Activated CD8-positive, alpha-beta T cell treated with anti-CD3 and anti-CD28 coated beads, Interleukin-2, amount 10 ng/mL, durations not matched to agents 7 days and 5 days (primary cell): ENCODE results near the gene PRIMPOL. TPM values are rescaled to one million over a fixed set of nuclear protein-coding genes. Genes with fewer than 3 reads are reported as not detected.
A peak's percentile ranks its signal among the peaks of the same experiment; 100 is the strongest.
"Not testable (repeated sequence)": the region's sequence is repeated elsewhere in the genome, so short reads cannot be mapped to it uniquely, and the experiment has no call there.

ENCODE experiments used
- ATAC-seq: fragments of 150-1000 bp; cut with Tn5 transposase; one replicate; pipeline ENCODE4 v1.10.0; 2021; ENCODE audit warnings: moderate library complexity
- CTCF ChIA-PET: fragments of 350-600 bp; sonication (Branson Sonifier 250); formaldehyde crosslinking; loops from one replicate; lab custom pipeline; 2021; ENCODE audit warnings: antibody characterized with exemption; lab: Charles Lee
- POLR2A ChIA-PET: fragments of 350-600 bp; sonication (Branson Sonifier 250); formaldehyde crosslinking; loops from one replicate; lab custom pipeline; 2021; ENCODE audit warnings: antibody characterized with exemption; lab: Charles Lee
- DNase-seq: peaks from one replicate; pipeline ENCODE4 v3.0.0-alpha.2; 2020
- H3K27ac Mint-ChIP-seq: one replicate; pipeline ENCODE4 v1.8.0; 2021; ENCODE audit warnings: mild to moderate bottlenecking, mixed read lengths
- H3K27me3 Mint-ChIP-seq: one replicate; pipeline ENCODE4 v1.8.0; 2021; ENCODE audit warnings: low read depth, mixed read lengths
- H3K36me3 Mint-ChIP-seq: one replicate; pipeline ENCODE4 v1.8.0; 2021; ENCODE audit warnings: low read depth, mixed read lengths
- H3K4me1 Mint-ChIP-seq: one replicate; pipeline ENCODE4 v1.8.0; 2021; ENCODE audit warnings: low read depth, mixed read lengths
- H3K4me3 Mint-ChIP-seq: one replicate; pipeline ENCODE4 v1.8.0; 2021; ENCODE audit warnings: mild to moderate bottlenecking, mixed read lengths
- H3K9me3 Mint-ChIP-seq: one replicate; pipeline ENCODE4 v1.8.0; 2022; ENCODE audit warnings: mixed read lengths; ENCODE audit not compliant: insufficient read depth
- total RNA-seq, 2 experiments: library from RNA; stranded (reverse); gene quantifications; one replicate each; pipeline ENCODE4 v1.2.3, GENCODE V29; 2021

PRIMPOL gene, protein sequence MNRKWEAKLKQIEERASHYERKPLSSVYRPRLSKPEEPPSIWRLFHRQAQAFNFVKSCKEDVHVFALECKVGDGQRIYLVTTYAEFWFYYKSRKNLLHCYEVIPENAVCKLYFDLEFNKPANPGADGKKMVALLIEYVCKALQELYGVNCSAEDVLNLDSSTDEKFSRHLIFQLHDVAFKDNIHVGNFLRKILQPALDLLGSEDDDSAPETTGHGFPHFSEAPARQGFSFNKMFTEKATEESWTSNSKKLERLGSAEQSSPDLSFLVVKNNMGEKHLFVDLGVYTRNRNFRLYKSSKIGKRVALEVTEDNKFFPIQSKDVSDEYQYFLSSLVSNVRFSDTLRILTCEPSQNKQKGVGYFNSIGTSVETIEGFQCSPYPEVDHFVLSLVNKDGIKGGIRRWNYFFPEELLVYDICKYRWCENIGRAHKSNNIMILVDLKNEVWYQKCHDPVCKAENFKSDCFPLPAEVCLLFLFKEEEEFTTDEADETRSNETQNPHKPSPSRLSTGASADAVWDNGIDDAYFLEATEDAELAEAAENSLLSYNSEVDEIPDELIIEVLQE
- 10 to 100 TPM; 24.9 to 26.9 TPM for total RNA-seq

DNA sequence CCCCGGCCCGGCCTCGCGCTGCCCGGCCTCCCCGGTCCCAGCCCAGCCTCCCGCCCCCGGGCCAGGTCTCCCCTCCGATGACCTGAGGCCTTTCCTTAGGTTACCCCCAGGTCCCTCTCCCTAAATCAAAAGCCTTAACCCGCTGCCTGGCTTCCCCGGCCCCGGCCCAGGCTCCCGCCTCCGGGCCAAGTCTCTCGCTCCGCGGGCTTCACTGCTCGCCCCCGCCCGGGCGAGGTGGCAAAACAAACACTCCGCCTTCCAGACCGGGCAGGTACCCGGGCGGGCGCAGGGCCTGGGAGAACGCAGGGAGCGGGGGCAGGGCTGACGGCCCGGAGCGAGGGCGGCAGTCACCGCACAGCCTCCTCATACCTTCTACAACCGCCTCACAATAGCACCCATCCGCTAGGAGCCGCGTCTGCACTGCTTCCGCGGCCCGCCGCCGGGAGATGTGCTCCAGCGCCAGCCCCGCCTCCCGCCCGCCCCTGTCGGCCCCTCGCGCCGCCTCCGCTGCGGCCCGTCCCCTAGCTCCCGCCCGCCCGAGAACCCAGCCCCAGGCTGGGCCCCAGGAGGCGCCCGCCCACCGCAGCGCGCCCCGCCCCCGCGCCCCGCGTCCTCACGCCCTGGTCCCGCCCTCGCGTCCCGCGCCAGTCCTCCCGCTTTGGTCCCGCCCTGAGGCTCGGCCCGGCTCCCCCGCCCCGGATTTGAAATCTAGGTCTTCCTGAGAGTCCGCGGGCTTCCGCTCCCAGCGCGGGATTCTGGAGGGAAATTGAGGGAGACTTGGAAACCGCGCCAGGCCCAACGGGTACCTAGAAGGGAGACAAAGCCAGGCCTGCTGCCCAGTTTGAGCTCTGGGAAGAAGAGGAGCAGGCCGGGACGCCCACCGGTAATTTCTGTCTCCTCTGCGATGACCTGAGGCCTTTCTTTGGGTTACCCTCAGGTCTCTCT, at the start of gene PRIMPOL, which contains the start of gene CASP3:
Gene PRIMPOL (plus strand): TSS at position 713 of the 945 bp plus-strand sequence. CDS start 7,403 bp downstream, outside the sequence.
Gene CASP3 (minus strand): TSS at position 422 of the 945 bp plus-strand sequence. CDS start 10,994 bp downstream, outside the sequence.
- H3K27ac Mint-ChIP-seq: peak within 1 kb of the TSS; percentile 88
- H3K9me3 Mint-ChIP-seq: no peaks in the 10 kb centered on the region
- POLR2A ChIA-PET: interaction anchor here (0.5 to 4.0 kb wide), 21 partner anchors 10 to 904 kb away, joined by 3 to 29 read pairs (median 5); partner anchors contain the start of genes CENPU and IRF2
- peak; percentile 92 for ATAC-seq
- peaks cover 51% of the 10 kb centered on the region for H3K4me1 Mint-ChIP-seq
- CTCF ChIA-PET: interaction anchor here (0.9 to 4.3 kb wide), 10 partner anchors 13 to 385 kb away, joined by 3 to 27 read pairs (median 5); partner anchors contain the start of gene CENPU
- peak within 1 kb of the TSS; percentile 89 for H3K4me3 Mint-ChIP-seq
- H3K27me3 Mint-ChIP-seq: no peaks in the 10 kb centered on the region
- peak; percentile 96 for DNase-seq
- H3K36me3 Mint-ChIP-seq: peaks cover 45% of the 10 kb centered on the region

DNA sequence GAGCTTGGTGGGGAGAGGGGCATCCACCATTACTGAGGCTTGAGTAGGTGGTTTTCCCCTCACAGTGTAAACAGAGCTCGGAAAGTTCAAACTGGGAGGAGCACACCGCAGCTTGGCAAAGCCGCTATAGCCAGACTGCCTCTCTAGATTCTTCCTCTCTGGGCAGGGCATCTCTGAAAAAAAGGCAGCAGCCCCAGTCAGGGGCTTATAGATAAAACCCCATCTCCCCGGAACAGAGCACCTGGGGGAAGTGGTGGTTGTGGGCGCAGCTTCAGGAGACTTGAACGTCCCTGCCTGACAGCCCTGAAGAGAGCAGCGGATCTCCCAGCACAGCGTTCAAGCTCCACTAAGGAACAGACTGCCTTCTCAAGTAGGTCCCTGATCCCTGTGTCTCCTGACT, 48.6 kb upstream of the PRIMPOL start:
- H3K27ac Mint-ChIP-seq: peak overlapping the region; percentile 64
- H3K27me3 Mint-ChIP-seq: peaks cover 14% of the 10 kb centered on the region
- H3K4me3 Mint-ChIP-seq: peak overlapping the region; percentile 22
- ATAC-seq: peak; percentile 69
- H3K36me3 Mint-ChIP-seq: peaks cover 12% of the 10 kb centered on the region
- CTCF ChIA-PET, POLR2A ChIA-PET: not testable (repeated sequence)
- H3K4me1 Mint-ChIP-seq: peaks cover 32% of the 10 kb centered on the region
- peak; percentile 59 for DNase-seq
- peaks cover 27% of the 10 kb centered on the region for H3K9me3 Mint-ChIP-seq

DNA sequence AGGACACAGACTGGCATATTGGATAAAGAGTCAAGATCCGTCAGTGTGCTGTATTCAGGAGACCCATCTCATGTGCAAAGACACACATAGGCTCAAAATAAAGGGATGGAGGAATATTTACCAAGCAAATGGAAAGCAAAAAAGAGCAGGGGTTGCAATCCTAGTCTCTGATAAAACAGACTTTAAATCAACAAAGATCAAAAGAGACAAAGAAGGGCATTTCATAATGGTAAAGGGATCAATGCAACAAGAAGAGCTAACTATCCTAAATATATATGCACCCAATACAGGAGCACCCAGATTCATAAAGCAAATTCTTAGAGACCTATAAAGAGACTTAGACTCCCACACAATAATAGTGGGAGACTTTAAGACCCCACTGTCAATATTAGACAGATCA, 46.7 kb upstream of the PRIMPOL start:
- CTCF ChIA-PET, H3K27ac Mint-ChIP-seq, ATAC-seq, DNase-seq, H3K4me3 Mint-ChIP-seq, POLR2A ChIA-PET: not testable (repeated sequence)
- Mint-ChIP-seq H3K9me3 (peaks cover 29% of the 10 kb centered on the region), H3K36me3 (peaks cover 14% of the 10 kb centered on the region), H3K4me1 (peaks cover 32% of the 10 kb centered on the region), H3K27me3 (peaks cover 22% of the 10 kb centered on the region)

DNA sequence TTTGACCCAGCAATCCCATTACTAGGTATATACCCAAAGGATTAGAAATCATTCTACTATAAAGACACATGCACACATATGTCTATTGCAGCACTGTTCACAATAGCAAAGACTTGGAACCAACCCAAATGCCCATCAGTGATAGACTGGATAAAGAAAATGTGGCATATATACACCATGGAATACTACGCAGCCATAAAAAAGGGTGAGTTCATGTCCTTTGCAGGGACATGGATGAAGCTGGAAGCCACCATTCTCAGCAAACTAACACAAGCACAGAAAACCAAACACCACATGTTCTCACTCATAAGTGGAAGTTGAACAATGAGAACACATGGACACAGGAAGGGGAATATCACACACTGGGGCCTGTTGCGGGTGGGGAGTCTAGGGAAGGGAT, 42.1 kb upstream of the PRIMPOL start:
- H3K4me1 Mint-ChIP-seq, H3K27ac Mint-ChIP-seq, CTCF ChIA-PET, DNase-seq, H3K4me3 Mint-ChIP-seq, ATAC-seq, POLR2A ChIA-PET: not testable (repeated sequence)
- H3K9me3 Mint-ChIP-seq: peaks cover 29% of the 10 kb centered on the region
- peaks cover 18% of the 10 kb centered on the region for H3K27me3 Mint-ChIP-seq
- peaks cover 14% of the 10 kb centered on the region for H3K36me3 Mint-ChIP-seq

DNA sequence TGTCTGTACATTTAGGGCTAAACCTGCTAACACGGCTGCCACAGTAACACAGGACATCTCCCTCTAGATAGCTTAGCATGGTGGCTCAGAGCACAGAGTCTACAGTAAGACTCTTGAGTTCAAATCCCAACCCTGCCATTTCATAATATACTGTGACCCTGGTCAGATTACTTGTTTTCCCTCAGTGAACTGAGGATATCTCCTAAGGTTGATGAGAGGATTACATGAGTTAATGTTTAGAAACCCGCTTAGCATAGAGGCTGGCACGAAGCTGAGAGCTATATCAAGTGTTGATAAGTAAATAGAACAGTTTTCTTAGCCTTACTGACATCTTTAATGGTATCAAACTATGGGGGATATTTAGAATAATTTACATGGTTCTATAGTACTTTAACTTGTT, 37.5 kb upstream of the PRIMPOL start:
- ChIA-PET POLR2A (no interaction called here), CTCF (interaction anchor here (1.0 kb wide), 1 partner anchor 12 kb away, joined by 3 read pairs; no protein-coding TSS in a partner anchor)

DNA sequence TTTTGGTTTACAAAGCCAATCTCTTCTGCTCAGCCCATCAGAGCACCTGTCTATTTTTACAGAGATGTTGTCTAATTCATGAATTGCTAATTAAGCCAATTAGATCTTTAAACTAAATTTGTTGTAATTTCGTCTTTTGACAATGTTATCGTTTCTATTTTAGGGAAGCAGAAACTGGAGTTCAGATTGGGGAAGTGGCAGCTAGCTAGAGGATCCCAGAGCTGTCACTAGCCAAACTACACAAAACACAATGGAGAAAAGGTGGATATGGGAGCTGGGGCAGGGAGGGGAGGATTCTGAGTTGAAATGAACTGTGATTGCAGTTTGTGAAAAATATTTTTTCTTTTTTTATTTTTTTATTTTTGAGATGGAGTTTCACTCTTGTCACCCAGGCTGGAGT, 36.1 kb upstream of the PRIMPOL start:
- ATAC-seq (no peak), DNase-seq (no peak)
- POLR2A ChIA-PET: no interaction called here
- H3K27me3 Mint-ChIP-seq: no peaks in the 10 kb centered on the region
- CTCF ChIA-PET: no interaction called here
- peaks cover 4% of the 10 kb centered on the region for H3K9me3 Mint-ChIP-seq
- H3K27ac Mint-ChIP-seq: no peak overlapping the region
- no peak overlapping the region for H3K4me3 Mint-ChIP-seq
- peaks cover 8% of the 10 kb centered on the region for H3K36me3 Mint-ChIP-seq
- no peaks in the 10 kb centered on the region for H3K4me1 Mint-ChIP-seq

More for the DNA sequence above, 37.5 kb upstream of the PRIMPOL start:
- H3K9me3 Mint-ChIP-seq: peaks cover 4% of the 10 kb centered on the region
- DNase-seq: no peak
- no peak for ATAC-seq
- H3K27me3 Mint-ChIP-seq: no peaks in the 10 kb centered on the region
- H3K27ac Mint-ChIP-seq: no peak overlapping the region
- peaks cover 8% of the 10 kb centered on the region for H3K36me3 Mint-ChIP-seq
- no peaks in the 10 kb centered on the region for H3K4me1 Mint-ChIP-seq
- H3K4me3 Mint-ChIP-seq: no peak overlapping the region

DNA sequence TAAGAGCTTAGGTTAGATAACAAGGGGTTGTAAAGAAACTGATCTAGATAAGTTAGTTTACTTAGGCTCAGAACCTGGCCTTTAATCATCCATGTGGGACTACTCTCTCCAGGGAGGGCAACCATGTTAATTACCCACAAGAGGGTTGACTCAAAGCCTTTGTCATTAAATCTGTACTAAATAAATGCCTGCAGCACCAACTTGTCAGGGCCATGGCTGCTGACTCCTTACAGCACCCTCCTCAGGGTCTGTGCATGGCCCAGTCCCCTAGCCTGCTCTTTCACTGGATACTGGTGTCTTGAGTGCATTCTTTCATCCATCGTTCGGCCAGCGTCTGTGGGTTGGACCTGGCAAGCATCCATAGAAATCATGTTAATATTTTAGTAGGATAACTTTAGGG, 35.0 kb upstream of the PRIMPOL start:
- H3K4me3 Mint-ChIP-seq: no peak overlapping the region
- DNase-seq: no peak
- peaks cover 8% of the 10 kb centered on the region for H3K36me3 Mint-ChIP-seq
- no peak overlapping the region for H3K27ac Mint-ChIP-seq
- ChIA-PET POLR2A (no interaction called here), CTCF (interaction anchor here (0.7 kb wide), 1 partner anchor 350 kb away, joined by 3 read pairs; no protein-coding TSS in a partner anchor)
- no peak for ATAC-seq
- no peaks in the 10 kb centered on the region for H3K27me3 Mint-ChIP-seq
- H3K4me1 Mint-ChIP-seq: no peaks in the 10 kb centered on the region
- peaks cover 4% of the 10 kb centered on the region for H3K9me3 Mint-ChIP-seq

DNA sequence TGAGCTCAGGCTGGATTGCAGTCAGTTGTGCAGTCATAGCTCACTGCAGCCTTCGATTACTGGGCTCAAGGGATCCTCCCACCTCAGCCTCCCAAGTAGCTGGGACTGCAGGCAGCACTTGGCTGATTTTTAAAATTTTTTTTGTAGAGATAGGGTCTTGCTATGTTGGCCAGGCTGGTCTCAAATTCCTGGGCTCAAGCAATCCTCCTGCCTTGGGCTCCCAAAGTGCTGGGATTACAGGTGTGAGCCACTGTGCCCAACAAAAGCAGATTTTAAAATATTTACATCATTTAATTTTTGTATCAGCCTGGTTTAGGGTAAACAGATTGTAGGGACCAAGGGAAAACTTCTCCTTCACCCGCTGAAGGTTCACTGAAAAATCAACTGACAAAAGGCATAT, 33.4 kb upstream of the PRIMPOL start:
- ATAC-seq, H3K4me1 Mint-ChIP-seq, H3K36me3 Mint-ChIP-seq, H3K27ac Mint-ChIP-seq, CTCF ChIA-PET, DNase-seq, H3K9me3 Mint-ChIP-seq, H3K4me3 Mint-ChIP-seq, POLR2A ChIA-PET, H3K27me3 Mint-ChIP-seq: not testable (repeated sequence)

DNA sequence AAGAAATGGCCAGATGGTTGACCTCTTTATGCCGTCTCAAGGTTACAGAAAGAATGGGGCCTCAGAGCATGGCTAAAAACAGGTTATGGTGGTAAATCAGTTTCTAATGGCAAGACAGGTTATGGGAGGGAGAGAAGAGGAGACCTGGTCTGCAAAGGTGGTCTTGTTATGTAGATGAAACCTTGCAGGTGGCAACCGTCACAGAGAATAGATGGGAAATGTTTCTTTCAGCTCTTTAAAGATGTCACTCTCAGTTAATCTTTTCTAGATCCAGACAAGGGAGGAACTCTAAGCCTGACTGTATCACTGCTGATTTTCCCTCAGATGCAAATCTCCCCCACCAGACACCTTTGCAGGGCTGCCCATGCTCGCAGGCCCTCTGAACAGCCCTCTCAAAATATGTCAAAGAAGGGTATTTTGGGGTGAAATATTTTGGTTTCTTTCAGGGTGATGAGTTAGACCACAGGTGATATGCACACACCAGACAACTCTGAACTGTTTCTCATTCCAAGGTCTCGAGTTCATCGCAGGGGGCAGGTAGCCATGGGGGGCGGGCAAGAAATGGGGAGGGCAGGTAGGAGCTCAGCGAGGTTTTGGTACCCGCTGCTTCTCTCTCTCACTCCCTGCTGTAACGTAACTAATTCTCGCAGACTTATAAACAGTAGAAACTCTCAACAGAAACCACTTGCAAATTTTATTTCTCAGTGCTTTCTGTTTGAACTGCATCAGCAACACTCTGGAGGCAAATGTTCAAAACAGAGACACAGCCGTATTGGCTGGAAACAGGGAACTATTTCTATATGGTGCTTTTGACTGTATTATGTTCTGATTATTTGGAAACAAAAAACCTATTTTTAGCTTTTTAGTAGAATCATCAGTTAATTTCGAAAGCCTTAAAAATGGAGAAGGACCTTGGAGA, 32.6 kb upstream of the PRIMPOL start:
- Mint-ChIP-seq H3K9me3 (peaks cover 4% of the 10 kb centered on the region), H3K4me3 (no peak overlapping the region), H3K27ac (no peak overlapping the region), H3K27me3 (no peaks in the 10 kb centered on the region), H3K36me3 (peaks cover 11% of the 10 kb centered on the region), H3K4me1 (no peaks in the 10 kb centered on the region)
- ATAC-seq (no peak), DNase-seq (no peak)
- CTCF ChIA-PET: interaction anchor here (1.1 kb wide), 1 partner anchor 518 kb away, joined by 3 read pairs; no protein-coding TSS in a partner anchor
- POLR2A ChIA-PET: no interaction called here

DNA sequence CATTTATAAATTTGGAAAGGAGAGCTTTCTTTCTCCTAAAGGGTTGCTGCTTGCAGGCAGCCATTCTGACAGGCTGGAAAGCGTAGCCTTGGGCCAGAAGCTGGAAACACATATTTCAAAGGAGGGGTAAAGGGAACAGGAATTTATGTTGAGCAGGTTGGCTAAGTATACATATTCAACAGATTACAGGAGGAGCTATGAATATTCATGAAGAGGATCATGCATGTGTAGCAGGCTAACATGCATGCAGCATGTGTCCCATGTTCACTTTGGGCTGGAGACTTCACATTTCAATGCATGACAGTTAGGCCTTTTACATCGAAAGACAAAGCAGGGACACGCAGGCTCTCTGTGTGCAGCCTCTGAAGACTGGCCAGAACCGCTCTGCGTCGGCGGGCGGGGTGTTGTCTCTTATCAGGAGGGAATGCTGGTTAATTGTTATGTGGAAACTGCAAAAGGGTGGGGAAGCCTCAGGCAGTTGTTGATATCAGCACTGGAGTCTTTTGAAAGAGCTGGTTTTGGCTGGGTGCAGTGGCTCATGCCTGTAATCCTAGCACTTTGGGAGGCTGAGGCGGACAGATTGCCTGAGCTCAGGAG, 31.8 kb upstream of the PRIMPOL start:
- no peak overlapping the region for H3K27ac Mint-ChIP-seq
- POLR2A ChIA-PET: no interaction called here

More for the DNA sequence above, 31.8 kb upstream of the PRIMPOL start:
- Mint-ChIP-seq H3K27me3 (no peaks in the 10 kb centered on the region), H3K9me3 (peaks cover 4% of the 10 kb centered on the region), H3K4me1 (no peaks in the 10 kb centered on the region), H3K4me3 (no peak overlapping the region), H3K36me3 (peaks cover 11% of the 10 kb centered on the region)
- no peak for ATAC-seq
- DNase-seq: no peak
- CTCF ChIA-PET: interaction anchor here (1.1 kb wide), 1 partner anchor 517 kb away, joined by 3 read pairs; no protein-coding TSS in a partner anchor
